Keratinocyte (primary cell): ENCODE data around the gene GRHL3. TPM values are rescaled to one million over a fixed set of nuclear protein-coding genes. Genes with fewer than 3 reads are reported as not detected.

Experiments
- DNase-seq: peaks from one replicate; pipeline ENCODE4 v3.0.0-alpha.2; 2011; ENCODE audit warnings: low read depth, missing footprints, low spot score
- FAIRE-seq: peaks from 2 replicates; lab custom pipeline; 2011; peaks lifted over from hg19 to GRCh38; lab: Jason Lieb, UNC
- H2AFZ ChIP-seq: 2 replicates; pipeline ENCODE4 v1.6.0; 2012; ENCODE audit warnings: low read length, control low read depth, inconsistent platforms; ENCODE audit not compliant: control insufficient read depth
- H3K27ac ChIP-seq: 2 replicates; pipeline ENCODE4 v1.5.1; 2011; ENCODE audit warnings: low read length; ENCODE audit not compliant: control insufficient read depth, insufficient read depth
- H3K27me3 ChIP-seq: 3 replicates; pipeline ENCODE4 v1.6.0; 2011; ENCODE audit warnings: low read length; ENCODE audit not compliant: control insufficient read depth, insufficient read depth; ENCODE audit errors: extremely low read depth
- H3K36me3 ChIP-seq, 2 experiments: 2 replicates in 1 of 2; 3 replicates in 1 of 2; pipeline ENCODE4 v1.5.1; 2011; ENCODE audit warnings: low read length in 2 of 2, mild to moderate bottlenecking in 1 of 2; ENCODE audit not compliant: control insufficient read depth in 2 of 2, insufficient read depth in 2 of 2; ENCODE audit errors: extremely low read depth in 1 of 2
- H3K4me1 ChIP-seq: 3 replicates; pipeline ENCODE4 v1.5.1; 2011; ENCODE audit warnings: low read length; ENCODE audit not compliant: control insufficient read depth, insufficient read depth; ENCODE audit errors: extremely low read depth
- H3K4me2 ChIP-seq: 3 replicates; pipeline ENCODE4 v1.6.0; 2011; ENCODE audit warnings: low read depth, low read length; ENCODE audit not compliant: control insufficient read depth, insufficient read depth; ENCODE audit errors: extremely low read depth
- H3K4me3 ChIP-seq, 3 experiments: fragments of 200-600 bp in 1 of 3; sonication (generic) in 1 of 3; 2 replicates in 2 of 3; 3 replicates in 1 of 3; pipeline ENCODE4 v1.5.1; 2011 to 2016; ENCODE audit warnings: low read length in 3 of 3, mild to moderate bottlenecking in 3 of 3, control low read depth in 2 of 3, inconsistent platforms in 1 of 3, low read depth in 1 of 3, mixed read lengths in 1 of 3, mixed run types in 1 of 3, moderate library complexity in 1 of 3; ENCODE audit not compliant: control insufficient read depth in 2 of 3, insufficient read depth in 2 of 3; ENCODE audit errors: extremely low read depth in 1 of 3
- H3K79me2 ChIP-seq: 2 replicates; pipeline ENCODE4 v1.6.0; 2012; ENCODE audit warnings: low read length; ENCODE audit not compliant: control insufficient read depth, insufficient read depth
- H3K9ac ChIP-seq: 3 replicates; pipeline ENCODE4 v1.6.0; 2011; ENCODE audit warnings: low read length; ENCODE audit not compliant: control insufficient read depth, insufficient read depth; ENCODE audit errors: extremely low read depth
- H3K9me1 ChIP-seq: 3 replicates; pipeline ENCODE4 v1.6.0; 2011; ENCODE audit warnings: low read length; ENCODE audit not compliant: control insufficient read depth, insufficient read depth; ENCODE audit errors: extremely low read depth
- H3K9me3 ChIP-seq: 2 replicates; pipeline ENCODE4 v1.5.1; 2012; ENCODE audit warnings: low read depth, low read length; ENCODE audit not compliant: control insufficient read depth
- H4K20me1 ChIP-seq: 3 replicates; pipeline ENCODE4 v1.6.0; 2011; ENCODE audit warnings: low read length; ENCODE audit not compliant: control insufficient read depth, insufficient read depth; ENCODE audit errors: extremely low read depth
- CTCF ChIP-seq, 3 experiments: IDR thresholded peaks in 1 of 3; conservative IDR thresholded peaks in 1 of 3; optimal IDR thresholded peaks in 1 of 3; 2 replicates in 2 of 3; 3 replicates in 1 of 3; pipeline versions ENCODE3 to v1.5.1; 2011; ENCODE audit warnings: low read length in 3 of 3, mild to moderate bottlenecking in 3 of 3, moderate library complexity in 2 of 3, control low read depth in 1 of 3, inconsistent platforms in 1 of 3; ENCODE audit not compliant: insufficient read depth in 2 of 3; ENCODE audit errors: extremely low read depth in 1 of 3
- EZH2 ChIP-seq: IDR thresholded peaks from one replicate; pipeline ENCODE4 v1.6.1; 2012; ENCODE audit warnings: inconsistent platforms, mild to moderate bottlenecking, low read length, moderate library complexity
- dilution Hi-C: fragments of 300-500 bp; cut with MboI; formaldehyde crosslinking; loops from one replicate; pipeline ENCODE4 v1.7.0; 2020; ENCODE audit warnings: low sequenced_read_pairs; ENCODE audit not compliant: extremely low pct_ligation_motif_present
- polyA plus RNA-seq, 5 experiments: library from polyadenylated mRNA; depleted of rRNA in 3 of 5; stranded (reverse) in 3 of 5; stranded (forward) in 1 of 5; unstranded in 1 of 5; fragments of >200 nt; gene quantifications; 1 replicate in 1 of 5; 2 replicates in 3 of 5; 3 replicates in 1 of 5; pipeline versions ENCODE4 v1.2.1 to v1.2.3, GENCODE V29; 2011 to 2012; ENCODE audit warnings: missing spikeins in 2 of 5, low read depth in 1 of 5, low replicate concordance in 1 of 5

The GRHL3 gene
- polyA plus RNA-seq, 1 donor (not counting 4 experiments of a cell fraction or from before 2014, with no cell fraction given), result 13.0 TPM

DNA sequence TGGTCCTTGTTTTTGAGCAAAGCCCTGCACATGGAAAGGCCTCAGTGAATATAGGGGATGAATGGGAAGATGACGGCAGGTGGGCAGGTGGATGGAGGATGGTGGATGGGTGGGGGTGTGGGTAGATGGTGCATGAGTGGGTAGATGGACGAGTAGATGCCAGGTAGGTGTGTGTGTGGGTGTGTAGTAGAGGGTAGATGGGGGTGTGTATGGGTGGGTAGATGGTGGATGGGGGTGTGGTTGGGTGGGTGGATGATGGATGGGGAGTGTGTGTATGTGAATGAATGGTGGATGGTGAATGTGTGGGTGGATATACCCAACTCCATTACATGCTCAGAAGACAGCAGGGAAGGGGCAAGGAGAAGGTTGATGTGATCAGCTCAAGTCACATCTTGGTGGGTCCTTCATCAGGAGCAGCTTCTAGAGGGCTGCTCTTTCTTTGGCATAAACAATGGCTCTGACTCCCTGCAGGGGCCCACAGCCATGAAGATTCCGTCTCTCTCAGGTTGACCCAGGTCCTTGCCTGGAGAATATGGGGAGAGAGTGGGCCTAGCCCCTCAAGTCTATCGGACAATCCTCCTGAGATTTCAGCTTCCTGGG lies 34.2 kb downstream of the GRHL3 start:
- Histone ChIP-seq H3K9ac (no peak overlapping the region), H2AFZ (no peak overlapping the region), H3K4me3 (no peak overlapping the region), H3K9me3 (no peaks in the 10 kb centered on the region), H3K27me3 (no peaks in the 10 kb centered on the region), H4K20me1 (no peaks in the 10 kb centered on the region), H3K9me1 (no peaks in the 10 kb centered on the region), H3K79me2 (no peaks in the 10 kb centered on the region), H3K27ac (no peak overlapping the region), H3K4me1 (no peaks in the 10 kb centered on the region), H3K4me2 (no peak overlapping the region), H3K36me3 (peaks cover 0 to 21% of the 10 kb centered on the region in 2 experiments)
- DNase-seq (no peak), FAIRE-seq (no peak)
- no peak for TF ChIP-seq CTCF (optimal IDR thresholded peaks at IDR 0.05 in 1 of 3, IDR thresholded peaks at IDR 0.05 in 1 of 3, conservative IDR thresholded peaks at IDR 0.05 in 1 of 3; ENCODE audit: extremely low read depth in 1 of 3, insufficient read depth in 2 of 3, low read length in 3 of 3)
- no peak for TF ChIP-seq EZH2
- dilution Hi-C loops, result no loop called here

DNA sequence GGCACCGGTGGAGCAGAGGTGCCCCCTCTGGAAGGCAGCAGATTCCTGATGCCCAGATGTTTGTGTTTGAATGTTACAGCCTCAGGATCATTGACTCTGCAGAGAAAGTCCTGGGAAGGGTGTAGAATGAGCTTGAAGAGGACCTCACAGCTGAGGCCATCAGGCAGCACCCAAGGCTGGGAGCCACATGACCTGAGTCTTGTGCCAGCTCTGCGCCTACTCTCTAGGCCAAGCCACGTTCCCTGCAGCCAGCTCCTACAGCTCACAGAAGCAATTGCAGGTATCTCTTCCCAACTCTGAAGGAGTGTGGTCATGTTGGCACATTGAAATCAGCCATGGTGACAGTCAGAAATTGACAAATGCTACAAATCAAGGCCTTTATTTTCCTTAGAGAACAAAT lies 36.3 kb downstream of the GRHL3 start:
- H3K79me2 ChIP-seq, result no peaks in the 10 kb centered on the region
- H3K9me1 ChIP-seq, result no peaks in the 10 kb centered on the region
- H3K4me3 ChIP-seq, result no peak overlapping the region
- DNase-seq (no peak), FAIRE-seq (no peak)
- H3K9me3 ChIP-seq, result no peaks in the 10 kb centered on the region
- dilution Hi-C loops, result no loop called here
- no peaks in the 10 kb centered on the region for H4K20me1 ChIP-seq
- no peak overlapping the region for H3K27ac ChIP-seq
- no peaks in the 10 kb centered on the region for H3K27me3 ChIP-seq
- TF ChIP-seq EZH2, result no peak
- no peak for TF ChIP-seq CTCF (optimal IDR thresholded peaks at IDR 0.05 in 1 of 3, IDR thresholded peaks at IDR 0.05 in 1 of 3, conservative IDR thresholded peaks at IDR 0.05 in 1 of 3; ENCODE audit: extremely low read depth in 1 of 3, insufficient read depth in 2 of 3, low read length in 3 of 3)
- no peak overlapping the region for H3K4me2 ChIP-seq
- no peak overlapping the region for H3K9ac ChIP-seq
- no peaks in the 10 kb centered on the region for H3K4me1 ChIP-seq
- peaks cover 5 to 22% of the 10 kb centered on the region in 2 experiments for H3K36me3 ChIP-seq
- no peak overlapping the region for H2AFZ ChIP-seq
